ENCODE data around the gene BLOC1S1.

DNA sequence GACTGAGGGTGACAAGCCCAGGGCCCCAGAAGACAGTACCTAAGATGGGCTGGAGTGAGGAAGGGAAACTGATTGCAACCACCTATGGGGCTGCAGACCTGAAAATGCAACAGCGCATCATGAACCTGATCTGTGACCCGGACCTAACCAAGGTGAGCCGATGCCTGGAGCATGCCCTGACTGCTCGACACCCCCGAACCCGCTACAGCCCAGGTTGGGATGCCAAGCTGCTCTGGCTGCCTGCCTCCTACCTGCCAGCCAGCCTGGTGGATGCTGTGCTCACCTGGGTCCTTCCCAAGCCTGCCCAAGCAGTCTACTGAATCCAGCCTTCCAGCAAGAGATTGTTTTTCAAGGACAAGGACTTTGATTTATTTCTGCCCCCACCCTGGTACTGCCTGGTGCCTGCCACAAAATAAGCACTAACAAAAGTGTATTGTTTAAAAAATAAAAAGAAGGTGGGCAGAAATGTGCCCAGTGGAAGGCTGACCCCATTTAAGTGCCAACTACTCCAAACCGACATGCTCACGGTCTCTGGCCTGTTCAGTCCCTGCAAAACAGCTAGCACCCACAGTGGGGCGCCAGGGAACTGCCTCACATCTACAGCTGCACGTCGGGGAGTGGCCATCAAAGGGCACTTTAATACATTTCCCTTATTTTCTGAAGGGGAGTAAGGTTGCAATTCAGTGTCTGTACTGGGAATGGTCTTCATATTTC, 8.5 kb downstream of the BLOC1S1 start:
- TF ChIP-seq CTCF (conservative IDR thresholded peaks at IDR 0.05; ENCODE audit: low read depth, low read length) = peak; percentile 75
- TF ChIP-seq EZH2 (IDR thresholded peaks at IDR 0.05; ENCODE audit: borderline replicate concordance, low read depth, low read length, poor library complexity, severe bottlenecking) = no peak

All from A673 (cell line).